AG09309 (cell line): ENCODE data around the gene TM2D1.
"Not testable (repeated sequence)": the region's sequence is repeated elsewhere in the genome, so short reads cannot be mapped to it uniquely, and the experiment has no call there.

Experiments used
- DNase-seq: peaks from one replicate; pipeline ENCODE4 v3.0.0-alpha.2; 2010; ENCODE audit warnings: low read depth
- H3K4me3 ChIP-seq: 2 replicates; pipeline ENCODE4 v1.5.1; 2011; ENCODE audit warnings: mild to moderate bottlenecking, low read depth, low read length, moderate library complexity; ENCODE audit not compliant: control insufficient read depth
- TF ChIP-seq, protein P1 (sequence below): IDR thresholded peaks from 2 replicates; pipeline ENCODE4 v1.5.1; 2011; ENCODE audit warnings: mild to moderate bottlenecking, low read depth, low read length, inconsistent platforms; ENCODE audit not compliant: insufficient read depth, control insufficient read depth; ENCODE audit errors: missing control alignments

Gene TM2D1

DNA sequence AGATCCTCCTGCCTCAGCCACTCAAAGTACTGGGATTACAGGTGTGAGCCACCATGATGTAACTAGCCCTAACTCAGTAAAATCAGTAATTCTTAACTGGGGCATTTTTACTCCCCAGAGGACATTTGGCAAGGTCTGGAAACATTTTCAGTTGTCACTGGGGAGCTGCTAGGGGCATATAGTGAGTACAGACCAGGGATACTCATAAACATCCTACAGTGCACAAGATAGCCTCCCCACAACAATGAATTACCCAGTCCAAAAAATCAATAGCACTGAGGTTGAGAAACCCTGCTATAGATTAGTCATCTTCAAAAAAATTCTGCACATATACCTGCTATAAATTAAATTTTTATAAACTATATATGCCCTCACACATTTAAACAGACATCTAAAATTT lies 13.0 kb downstream of the TM2D1 start:
- H3K4me3 ChIP-seq = no peak overlapping the region
- TF ChIP-seq, protein P1, sequence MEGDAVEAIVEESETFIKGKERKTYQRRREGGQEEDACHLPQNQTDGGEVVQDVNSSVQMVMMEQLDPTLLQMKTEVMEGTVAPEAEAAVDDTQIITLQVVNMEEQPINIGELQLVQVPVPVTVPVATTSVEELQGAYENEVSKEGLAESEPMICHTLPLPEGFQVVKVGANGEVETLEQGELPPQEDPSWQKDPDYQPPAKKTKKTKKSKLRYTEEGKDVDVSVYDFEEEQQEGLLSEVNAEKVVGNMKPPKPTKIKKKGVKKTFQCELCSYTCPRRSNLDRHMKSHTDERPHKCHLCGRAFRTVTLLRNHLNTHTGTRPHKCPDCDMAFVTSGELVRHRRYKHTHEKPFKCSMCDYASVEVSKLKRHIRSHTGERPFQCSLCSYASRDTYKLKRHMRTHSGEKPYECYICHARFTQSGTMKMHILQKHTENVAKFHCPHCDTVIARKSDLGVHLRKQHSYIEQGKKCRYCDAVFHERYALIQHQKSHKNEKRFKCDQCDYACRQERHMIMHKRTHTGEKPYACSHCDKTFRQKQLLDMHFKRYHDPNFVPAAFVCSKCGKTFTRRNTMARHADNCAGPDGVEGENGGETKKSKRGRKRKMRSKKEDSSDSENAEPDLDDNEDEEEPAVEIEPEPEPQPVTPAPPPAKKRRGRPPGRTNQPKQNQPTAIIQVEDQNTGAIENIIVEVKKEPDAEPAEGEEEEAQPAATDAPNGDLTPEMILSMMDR = no peak
- no peak for DNase-seq

DNA sequence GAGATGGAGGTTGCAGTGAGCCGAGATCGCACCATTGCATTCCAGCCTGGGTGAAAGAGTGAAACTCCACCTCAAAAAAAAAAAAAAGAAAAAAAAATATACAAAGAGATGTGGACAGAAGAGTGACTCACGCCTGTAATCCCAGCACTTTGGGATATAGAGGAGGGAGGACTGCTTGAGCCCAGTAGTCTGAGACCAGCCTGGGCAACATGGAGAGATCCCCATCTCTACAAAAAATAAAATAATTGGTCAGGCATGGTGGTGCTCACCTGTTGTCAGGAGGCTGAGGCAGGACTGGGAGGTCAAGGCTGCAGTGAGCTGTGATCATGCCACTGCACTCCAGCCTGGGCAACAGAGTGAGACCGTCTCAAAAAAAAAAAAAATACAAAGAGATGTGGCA lies 13.7 kb downstream of the TM2D1 start:
- not testable (repeated sequence) for DNase-seq, H3K4me3 ChIP-seq

DNA sequence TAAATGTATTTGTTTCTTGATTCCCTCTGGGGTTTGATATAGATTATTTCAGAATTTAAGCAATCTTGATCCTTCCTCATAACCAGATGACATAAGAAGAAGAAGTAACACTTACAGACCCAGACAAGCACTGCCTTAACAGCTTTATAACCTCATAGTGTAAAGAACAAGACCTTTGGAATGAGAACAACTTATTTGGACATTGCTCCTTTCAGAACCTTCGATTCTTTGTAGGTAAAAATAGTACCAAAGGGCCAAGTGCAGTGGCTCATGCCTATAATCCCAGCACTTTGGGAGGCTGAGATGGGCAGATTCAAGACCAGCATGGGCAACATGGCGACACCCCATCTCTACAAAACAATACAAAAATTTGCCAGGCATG lies 15.0 kb downstream of the TM2D1 start:
- TF ChIP-seq, protein P1 = no peak
- H3K4me3 ChIP-seq = no peak overlapping the region
- no peak for DNase-seq

DNA sequence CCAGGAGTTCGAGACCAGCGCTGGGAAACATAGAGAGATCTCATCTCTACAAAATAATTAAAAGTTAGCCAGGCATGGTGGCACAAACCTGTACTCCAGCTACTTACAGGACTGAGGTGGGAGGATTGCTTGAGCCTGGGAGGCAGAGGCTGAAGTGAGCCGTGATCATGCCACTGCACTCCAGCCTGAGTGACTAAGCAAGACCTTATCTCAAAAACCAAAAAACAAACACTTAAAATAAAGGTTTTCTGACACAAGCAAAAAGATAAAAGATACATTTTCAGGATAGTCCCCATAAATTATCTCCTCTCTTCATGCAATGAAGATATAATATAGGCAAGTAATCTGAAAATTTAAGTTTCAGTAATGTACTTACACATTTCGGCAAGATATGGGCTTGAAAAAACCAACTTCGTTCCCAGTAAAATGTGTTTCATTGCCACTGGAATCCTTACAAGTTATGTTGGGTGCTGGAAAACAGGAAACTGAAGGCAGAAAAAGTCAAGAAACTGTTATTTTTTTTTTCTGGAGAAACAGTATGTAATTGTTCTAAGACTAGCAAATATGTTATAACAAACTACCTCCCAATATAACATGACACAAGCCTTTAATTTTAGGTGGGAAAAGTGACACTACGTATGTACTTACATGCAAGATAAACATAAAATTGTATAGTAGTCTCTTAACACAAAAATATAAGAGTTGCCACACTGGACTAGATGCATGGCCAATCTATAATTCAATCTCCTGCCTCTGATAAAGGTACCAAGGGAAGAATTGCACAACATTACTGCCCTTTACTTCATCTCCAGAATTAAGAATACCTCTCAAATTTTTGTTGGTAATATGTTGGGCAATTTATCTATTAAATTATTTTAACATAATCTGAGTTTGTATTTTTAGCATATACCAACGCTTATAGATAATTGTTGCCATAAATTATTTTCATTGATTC lies 15.7 kb downstream of the TM2D1 start:
- H3K4me3 ChIP-seq = no peak overlapping the region
- TF ChIP-seq, protein P1 = no peak
- no peak for DNase-seq

DNA sequence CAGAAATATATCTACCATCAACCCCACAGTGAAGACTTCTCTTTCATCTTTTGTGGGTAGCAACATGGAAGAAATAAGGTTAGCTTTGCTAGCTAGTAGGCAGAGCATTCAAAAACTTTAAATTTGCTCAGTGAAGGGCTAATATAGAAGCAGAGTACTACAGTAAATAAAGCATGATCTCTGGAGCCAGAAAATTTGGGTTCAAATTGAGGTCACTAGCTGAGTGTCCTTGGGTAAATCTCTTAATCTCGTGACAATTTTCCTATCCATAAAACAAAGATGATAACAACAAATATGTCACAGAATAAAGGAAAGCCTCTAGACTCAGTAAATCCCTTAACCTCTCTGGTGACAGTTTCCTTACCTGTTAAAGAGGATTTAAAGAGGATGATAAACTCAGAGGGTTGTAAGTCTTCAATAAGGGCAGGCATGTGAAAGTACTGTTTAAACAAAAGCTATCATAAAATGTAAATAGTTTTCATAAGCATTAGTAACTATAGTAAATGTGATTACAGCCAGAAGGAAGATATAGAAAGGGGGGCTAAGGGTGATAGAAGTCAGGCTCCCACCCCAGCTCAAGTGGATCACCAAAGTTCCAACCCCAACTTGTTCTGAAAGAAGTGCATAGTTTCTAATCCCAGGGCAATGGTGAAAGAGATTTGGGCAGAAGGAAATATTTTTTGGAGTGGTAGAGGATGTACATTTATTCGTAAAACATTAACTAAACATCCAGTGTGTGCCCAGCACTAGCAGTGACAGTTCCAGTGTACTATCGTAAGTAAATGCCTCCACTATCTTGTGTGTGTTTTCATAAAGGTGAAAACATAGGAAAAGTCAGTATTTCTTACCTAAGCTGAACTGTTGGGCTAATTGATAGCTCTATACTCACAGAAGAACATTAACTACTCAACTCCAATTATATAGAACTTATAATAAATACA lies 24.8 kb downstream of the TM2D1 start:
- no peak for DNase-seq
- TF ChIP-seq, protein P1 = no peak
- H3K4me3 ChIP-seq = no peak overlapping the region

DNA sequence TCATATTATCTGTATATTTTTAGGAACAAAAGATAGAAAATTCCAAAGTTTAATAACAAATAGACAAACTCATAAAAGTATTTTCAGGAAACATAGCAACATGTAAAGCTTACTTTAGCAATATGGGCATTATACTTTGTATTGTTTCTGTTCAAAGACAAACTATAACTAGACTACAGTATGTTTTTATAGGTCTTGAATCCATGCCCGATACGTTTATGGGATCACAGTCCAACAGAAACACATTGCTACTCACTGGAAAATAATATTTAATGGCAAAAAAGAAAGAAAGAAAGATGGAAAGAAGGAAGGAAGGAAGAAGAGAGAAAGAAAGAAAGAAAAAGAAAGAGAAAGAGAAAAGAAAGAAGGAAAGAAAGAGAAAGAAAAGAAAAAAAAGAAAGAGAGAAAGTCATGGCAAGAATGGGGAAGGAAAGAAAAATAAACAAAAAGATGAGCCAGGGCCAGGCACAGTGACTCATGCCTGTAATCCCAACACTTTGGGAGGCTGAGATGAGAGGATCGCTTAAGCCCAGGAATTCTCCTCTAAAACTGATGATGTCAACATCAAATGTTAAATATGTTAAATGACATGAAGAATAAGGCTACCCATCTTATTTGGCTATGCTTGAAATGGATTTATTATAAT lies 32.7 kb downstream of the TM2D1 start:
- DNase-seq = no peak
- H3K4me3 ChIP-seq = no peak overlapping the region
- TF ChIP-seq, protein P1 = no peak
